Measurements from ENCODE around the gene UTP3.

GRCh38 chr4:70714079-70714887 lies 26.0 kb downstream of the UTP3 start:
- no peak for TF ChIP-seq CTCF (IDR thresholded peaks at IDR 0.05; ENCODE audit: low read length)
- no peak for TF ChIP-seq EZH2 (optimal IDR thresholded peaks at IDR 0.05; ENCODE audit: low read depth, low read length)
- no peak for TF ChIP-seq EZH2phosphoT487 (IDR thresholded peaks at IDR 0.05; ENCODE audit: low read length)

All from MM.1S (cell line).